Activated CD8-positive, alpha-beta memory T cell treated with anti-CD3 and anti-CD28 coated beads for 24 hours (primary cell): Measurements from ENCODE around the gene SYT2.

Source experiments
- DNase-seq: peaks from one replicate; pipeline ENCODE4 v3.0.0-alpha.2; 2020

Gene SYT2

DNA sequence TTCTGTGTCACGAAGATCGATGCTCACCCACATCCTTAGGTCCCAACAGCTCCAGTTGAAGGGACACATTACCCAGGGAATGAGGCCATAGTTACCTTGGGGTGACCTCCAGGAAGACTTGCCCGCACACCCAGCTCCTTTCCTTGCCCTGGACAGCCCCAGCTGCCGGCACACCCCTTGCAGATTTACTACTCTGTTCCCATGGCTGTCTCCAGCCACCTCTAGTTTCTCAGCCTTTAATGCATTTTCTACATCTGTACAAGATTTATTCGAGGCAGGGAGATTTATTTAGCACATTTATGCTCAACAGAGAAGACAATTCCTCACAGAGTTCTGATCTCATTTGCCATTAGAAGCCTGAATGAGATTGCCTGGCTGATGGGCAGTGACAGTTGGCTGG lies 36.7 kb downstream of the SYT2 start:
- DNase-seq = no peak

DNA sequence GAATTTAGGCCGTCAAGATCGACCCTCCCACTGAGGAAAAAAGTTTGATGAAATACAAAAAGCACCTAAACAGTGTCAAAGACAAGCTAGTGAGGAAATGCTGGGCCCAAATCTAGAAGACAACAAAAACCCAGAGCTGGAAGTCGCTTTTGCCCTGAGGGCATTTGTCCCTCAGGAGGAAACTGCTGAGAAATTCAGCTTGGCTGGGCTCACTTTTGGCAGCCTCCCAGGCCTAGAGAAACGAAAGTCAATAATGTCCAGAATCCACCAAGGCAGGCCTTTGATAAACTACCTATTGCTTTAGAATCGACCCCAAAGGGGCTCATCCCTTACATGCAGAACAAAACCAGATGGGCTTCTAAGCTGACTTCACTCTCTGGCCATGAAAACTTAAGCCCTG lies 38.9 kb downstream of the SYT2 start:
- DNase-seq = no peak

DNA sequence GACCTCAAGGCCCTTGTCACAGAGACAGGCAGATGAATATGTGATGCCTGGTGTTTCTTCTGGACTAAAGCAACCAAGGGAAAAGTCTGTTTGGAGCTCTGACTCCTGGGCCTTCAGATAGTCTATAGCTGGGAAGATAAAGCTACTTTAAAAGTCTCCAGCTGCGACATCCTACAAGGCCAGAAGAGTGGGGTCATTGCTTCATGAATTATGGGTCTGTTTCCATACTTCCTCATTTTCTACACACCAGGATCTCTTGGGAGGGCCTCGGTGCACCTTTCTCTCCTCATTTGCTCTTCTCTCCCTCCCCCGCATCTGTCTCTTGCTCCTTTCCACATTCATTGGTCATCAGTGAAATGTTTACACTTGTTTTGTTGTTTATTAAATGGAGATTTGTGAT lies 44.8 kb downstream of the SYT2 start:
- DNase-seq = no peak

DNA sequence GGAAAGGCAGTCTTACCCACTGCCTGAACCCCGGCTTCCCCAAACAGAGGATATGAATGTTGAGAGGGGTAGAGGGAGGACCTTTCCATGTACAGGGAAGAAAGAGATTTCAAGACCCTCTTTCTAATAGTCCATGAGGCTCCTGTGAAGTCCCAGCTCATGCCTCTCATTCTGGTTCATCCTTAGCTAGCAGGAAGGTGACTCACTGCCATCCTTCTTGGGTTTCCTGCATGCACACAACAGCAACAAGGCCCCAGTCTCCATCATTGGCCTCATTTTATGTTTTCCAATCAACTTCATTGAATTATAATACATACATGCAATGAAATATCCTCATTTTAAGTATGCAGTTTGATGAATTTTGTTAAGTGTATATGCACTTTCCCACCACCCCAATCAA lies 46.2 kb downstream of the SYT2 start:
- DNase-seq = no peak

DNA sequence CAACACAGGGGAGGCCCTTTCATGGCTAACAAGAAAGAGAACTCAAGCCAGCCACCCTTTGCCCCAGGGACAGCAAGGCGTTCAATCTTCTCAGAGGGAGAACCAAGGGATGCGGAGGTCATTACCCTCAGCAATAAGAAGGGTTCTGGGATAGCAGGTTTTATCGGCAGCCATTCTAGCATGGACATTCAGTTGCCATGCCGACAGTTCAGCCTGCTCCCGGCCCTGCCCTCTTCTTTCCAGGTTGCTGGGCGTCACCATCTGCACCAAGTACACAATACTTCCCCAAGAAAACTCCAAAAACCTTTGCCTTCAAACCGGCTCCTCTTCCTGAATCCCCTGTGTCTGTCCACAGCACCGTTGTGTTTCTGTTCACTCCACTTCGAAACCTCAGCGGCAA lies 47.1 kb downstream of the SYT2 start:
- DNase-seq = no peak

DNA sequence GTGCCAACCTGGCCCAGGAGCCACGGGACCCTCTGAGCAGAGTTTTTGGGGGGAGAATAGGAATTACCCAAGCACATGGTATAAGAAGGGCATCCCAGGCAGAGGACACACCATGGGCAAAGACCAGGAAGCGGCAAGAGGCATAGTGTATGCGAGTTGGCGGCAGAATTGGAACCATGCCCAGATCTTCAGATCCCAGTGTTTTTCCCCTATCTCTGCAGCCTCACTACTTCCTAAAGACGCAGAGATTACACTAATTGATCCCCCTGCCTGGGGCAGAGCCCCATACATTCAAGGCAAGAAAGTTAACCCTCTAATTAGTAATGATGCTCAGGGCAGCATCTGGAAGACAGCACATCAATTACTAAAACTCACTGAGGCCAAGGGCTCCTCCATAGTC lies 48.2 kb downstream of the SYT2 start:
- no peak for DNase-seq

DNA sequence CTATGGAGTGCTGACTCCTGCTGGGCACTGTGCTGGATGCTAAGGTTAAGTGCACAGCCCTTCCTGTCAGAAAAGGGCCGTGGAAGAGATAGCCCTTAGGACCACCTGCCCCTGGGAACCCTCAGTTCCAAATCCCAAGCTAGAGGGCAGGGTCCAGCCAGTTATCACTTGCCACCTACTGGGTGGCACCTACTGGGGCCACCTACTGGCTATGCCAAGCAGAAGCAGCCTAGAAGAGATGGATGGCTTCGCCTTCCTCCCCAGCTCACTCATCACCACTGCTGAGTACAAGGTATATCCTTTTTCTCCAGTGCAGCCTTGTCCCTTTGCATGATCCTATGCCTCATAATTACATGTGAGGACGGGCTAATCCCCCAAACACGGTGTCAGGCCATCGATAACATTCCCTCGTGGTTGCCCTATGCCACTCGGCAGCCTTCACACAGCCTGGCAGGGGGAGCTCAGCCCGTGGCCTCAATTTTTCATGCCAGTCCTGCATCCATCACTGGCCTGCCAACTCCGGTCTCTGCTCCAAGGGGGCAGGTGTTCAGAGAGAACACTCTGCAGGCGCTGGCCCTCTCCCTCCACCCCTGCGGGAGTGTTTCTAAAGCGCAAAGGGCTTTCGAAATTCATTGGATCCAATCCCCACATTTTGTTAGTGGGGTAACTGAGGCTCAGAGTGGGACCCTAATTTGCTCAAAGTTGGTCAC lies 49.0 kb downstream of the SYT2 start:
- no peak for DNase-seq

DNA sequence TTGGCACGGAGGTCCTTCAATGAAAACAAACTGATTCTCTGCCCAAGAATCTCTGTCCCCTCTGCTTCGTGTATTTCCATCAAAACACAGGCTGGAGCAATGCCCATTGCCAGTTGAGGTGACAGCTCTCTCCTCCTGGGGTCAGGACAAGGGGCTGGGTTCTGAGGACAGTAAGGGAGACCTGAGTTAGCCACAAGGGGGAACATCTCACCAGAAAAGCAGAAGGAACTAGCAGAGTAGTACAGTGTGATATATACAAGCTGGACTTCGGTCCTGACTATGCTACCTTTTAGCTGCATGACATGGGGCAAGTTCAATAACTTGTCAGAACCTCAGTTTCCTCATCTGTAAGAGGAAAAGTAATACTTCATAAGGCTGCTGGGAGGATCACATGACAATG lies 50.3 kb downstream of the SYT2 start:
- no peak for DNase-seq

DNA sequence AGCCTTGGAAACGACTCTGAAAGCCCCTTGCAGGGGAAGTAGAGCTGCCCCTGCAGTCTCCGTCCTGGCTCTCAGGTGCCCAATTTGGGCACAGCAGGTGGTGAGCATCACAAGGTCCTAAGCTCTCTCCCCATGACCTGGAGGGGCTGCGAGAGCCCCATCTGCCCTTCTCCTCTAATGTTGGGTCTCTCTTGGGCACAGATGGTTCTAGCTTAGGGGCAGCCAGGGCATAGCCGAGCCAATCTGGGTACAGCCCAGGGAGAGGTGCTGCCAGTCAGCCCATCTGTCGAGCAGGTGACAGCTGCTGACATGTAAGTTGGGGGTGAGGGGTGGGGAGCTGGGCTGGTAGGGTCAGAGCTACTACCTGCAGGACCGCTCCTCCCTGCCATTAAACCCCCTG lies 50.7 kb downstream of the SYT2 start:
- DNase-seq = no peak

DNA sequence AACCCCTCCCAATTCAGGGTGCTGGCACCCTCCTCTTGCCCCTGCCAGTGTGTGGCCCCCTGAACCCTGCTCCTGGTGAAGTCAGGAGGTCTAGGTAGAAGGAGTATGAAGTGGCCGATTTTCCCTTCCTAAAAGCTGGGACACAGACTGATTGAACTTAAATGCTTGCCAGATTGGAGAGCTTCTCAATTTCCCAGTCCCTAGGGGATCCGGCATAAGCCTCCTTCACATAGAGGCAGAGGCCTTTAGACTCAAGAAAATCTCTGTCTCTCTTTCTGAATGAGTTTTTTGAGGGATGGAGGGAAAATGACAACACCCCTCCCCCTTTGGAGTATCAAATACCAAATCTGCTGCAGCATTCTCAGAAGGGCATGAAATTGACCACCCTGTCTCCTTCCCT lies 51.5 kb downstream of the SYT2 start:
- DNase-seq = no peak

DNA sequence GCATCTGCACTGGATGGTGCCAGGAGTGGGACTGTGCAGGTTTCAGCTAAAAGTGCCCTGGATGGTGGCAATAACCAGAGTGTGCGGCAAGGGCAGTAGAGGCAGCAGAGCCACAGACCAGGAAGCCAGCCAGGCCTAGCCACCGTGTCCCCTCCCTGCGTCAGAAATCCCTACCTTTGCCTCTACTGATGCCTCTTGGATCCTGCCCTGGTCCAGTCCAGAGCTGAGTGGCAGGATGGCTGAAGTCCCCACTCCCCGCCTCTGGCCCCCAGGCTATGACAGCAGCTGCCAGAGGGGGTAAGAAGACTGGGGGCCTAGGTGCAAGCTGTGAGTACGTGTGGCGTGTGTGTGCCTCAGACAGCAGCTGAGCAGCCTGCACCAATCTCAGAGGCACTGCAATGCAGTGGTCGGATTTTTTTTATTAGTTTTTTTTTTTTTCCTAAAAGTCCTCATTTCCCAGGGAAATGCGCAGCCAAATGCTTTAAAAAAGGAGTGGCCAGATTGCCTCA lies 51.9 kb downstream of the SYT2 start:
- DNase-seq = no peak

DNA sequence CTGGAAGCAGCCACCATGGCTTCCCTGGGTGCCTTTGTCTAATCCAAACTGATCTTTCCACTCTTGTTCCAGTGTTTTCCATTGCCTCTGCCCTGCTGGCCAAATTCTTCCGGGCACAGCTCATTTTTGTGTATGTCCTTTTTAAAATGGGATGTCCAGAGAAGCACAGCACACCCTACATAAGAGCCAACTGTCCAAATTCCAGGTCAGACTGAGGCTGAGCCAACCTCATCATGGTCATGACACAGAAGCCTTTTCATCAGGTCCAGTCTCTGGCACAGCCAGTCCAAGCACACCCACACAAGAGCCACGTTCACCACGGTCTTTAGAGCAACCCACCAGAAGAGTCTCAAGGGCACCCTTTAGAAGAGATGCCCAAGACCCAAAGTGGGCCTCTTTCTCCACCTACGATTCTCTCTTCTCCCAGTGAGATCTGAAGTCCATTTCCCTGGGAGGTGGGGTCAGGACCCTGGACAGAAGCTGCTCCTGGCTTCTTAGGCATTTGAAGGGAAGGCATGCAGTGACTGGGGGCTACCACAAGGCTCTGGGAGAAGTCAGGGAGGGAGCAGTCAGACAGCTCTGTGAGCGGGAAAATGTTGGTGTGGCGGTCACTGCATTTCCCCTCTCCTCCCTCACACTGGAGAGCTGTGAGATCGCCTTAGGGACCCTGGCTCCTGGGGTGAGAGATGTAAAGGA lies 53.2 kb downstream of the SYT2 start:
- no peak for DNase-seq

DNA sequence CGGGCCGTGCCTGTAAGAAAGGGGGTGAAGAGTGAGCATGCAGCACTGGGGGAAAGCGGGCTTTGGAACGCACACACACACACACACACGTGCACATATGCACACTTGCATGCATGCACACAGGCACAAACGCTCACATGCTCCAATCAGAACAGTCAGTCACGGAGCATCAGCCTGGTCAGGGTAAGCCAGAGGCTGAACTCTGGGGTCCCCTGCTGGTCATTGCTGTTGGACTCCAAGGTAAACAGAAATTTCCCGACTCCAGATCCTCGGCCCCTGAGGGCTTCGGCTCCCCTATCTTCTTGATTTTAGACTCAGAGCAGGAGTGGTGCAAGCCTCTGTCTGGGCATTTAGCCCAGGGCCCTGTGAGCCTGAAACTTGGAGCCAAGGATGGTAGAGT lies 54.2 kb downstream of the SYT2 start:
- DNase-seq = no peak

DNA sequence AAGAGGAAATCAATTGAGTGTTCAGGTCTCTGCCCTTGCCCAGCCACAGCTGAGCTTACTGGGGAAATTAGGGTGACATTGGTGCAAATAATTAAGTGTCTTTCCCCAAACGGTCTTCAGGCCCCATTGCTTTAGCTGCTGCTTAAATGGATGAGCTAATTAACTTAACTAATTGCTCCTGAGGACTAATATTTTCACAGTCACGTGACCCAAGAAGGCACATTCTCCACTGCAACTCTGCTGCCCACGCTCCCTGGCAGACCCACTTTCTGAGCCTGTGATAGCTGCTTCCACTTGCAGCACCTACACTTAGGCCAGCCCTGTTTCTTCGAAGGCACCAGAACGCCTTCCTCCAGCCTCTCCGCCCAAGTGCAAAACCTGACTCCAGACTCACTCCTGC lies 56.2 kb downstream of the SYT2 start:
- no peak for DNase-seq

DNA sequence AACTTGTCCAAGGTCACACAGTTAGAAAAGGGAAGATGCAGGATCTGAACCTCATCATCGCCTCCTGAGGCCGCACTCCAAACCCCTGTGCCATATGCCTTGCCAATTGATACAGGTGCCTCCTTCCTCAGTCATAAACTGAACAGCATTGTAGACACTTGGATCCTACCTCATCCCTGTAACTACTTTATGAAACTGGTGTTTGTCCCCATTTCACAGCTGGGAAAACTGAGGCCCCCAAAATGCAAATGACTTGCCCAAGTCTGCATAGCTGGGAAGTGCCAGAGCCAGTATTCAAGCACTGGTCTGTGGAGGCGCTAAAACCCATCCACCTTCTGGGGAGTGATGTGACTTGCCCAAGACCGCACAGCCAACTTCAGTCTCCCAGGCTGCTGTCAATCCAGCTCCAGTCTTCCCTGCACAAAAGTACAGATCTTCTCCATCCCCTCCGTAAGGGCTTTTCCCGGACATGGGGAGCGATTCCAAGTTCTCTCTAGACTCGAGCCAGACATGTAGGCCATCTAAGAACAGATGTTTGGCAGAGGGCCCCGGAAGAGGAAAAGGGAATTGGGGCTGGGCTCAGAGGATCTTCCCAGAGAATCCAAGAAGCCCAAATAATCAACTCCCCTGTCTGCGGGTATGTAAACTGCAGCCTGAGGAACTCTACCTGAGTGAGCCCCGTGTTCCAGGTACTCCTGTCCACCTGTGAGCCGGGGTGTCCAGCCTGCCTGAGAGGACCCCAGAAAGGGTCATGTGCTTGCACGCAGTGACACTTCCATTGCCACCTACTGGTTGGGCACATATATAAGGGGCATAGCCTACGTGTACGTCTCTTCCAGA lies 60.5 kb downstream of the SYT2 start:
- DNase-seq = no peak

DNA sequence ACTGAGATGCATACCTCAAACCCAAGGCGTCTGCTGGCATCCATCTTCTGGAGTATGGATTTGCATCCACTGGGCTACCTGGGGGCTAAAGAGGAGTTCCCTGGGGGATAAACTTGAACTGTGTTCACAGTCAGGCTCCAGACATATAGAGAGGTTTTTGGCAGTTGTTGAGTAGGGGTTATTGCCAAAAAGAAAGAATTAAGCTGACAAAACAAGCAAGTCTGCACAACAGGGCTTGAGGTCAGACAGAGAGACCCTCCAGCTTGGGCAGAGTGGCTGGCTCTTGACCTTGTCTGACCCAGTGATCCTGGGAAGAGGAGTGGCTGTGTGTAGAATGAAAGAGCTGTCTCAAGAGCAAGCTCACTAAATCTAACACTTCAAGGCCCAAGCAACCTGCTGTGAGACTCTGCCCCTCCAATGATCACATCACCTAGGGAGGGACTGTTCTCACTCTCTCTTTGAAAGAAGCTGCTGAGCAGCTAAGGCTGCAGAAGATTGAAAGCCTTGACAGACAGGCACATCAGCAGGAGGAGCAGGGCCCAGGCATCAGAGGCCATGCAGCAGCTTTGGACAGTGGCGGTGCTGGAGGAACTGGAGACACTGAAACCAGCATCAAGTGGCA lies 61.5 kb downstream of the SYT2 start:
- DNase-seq = no peak

DNA sequence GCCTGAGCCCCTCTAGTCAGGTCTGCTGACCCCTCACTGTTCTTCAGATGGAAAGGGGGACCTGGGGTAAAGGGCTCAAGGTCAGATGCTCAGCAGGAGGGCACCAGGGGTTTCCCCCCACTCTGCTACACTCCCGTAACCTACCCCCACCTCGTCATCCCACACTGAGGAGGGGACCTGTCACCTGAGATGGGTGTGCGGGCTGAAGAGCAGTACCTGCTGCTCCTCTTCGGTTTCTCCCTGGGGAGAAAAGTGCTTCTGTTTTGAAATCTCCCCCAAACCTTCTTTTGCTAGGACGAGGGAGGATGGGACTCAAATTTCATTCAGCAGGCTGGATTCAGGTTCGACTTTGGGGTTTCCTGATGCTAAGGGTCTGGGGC lies 65.2 kb downstream of the SYT2 start:
- DNase-seq = no peak

DNA sequence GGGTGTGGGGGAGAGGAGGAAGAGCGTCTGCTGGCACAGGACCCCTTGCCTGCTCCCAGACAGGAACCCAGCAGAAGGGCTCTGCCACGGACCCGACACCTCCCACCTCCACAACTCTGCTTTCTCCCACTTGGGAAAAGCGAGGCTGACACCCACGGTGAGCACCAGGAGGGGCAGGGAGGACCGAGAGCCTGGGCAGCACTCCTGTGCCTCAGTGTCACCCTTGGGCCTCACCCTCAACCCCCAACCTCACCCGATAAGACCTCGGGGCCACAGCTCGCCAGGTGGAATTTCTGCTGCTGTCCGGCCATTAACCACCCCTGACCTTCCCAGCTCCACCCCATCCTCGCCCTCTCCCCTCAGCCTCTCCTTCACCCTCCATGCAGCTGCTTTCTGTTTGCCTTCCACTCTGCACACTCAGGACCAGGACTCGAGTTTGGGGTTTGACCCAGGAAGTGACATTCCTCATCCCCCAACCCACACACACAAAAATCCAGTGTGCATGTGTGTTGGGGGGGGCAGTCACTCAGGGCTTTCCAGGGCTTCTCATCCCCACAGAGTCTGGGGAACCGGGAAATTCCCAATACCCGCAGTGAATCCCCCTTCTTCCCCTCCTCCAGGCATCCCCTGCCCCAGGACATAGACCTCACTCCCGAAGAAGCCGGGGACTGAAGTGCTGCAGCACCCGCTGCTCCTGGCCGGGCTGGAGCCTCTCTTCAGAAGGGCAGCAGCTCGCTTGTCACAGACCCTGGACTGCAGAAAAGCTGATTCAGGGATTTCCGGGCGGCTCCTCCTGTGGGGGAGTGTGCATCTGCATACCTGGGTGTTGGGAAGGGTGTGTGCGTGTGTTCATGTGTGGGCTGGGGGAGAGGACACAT lies 65.8 kb downstream of the SYT2 start:
- no peak for DNase-seq

DNA sequence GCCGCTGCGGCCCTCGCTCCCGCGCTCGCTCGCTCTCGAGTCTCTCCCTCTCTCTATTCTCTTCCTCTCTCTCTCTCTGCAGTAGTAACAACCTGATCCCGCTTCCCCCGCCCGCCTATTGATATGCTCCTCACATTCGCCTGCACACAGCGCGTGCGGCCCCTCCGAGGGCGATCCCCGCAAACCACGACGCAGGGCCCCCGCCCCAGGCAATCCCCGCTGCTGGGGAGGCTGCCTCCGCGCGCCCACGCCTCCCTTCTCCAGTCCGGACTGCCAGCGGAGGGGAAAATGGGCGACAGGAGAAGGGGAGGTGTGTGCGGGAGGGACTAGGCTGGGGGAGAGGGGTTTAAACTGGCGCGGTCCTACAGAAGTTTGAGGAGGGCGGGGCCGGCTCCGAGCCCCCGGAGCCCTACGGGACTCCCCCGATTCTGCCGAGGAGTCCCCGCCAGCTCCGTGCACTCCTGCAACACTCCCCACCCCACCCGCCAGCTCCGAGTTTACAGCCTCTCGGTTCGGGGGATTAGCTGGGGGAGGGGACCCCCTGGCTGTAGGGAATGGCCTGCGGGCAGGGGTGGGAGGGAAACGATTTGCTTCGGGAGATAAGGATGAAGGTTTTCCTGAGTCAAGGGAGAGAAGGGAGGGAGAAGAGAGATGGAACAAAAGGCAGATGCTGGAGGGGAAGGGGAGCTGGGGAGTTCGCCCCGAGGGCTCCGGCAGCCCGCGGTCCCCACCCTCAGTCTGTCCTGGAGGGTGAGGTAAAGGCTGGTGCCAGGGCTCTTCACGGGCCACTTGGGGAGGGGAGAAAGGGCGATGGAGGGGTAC lies 66.6 kb downstream of the SYT2 start:
- no peak for DNase-seq

DNA sequence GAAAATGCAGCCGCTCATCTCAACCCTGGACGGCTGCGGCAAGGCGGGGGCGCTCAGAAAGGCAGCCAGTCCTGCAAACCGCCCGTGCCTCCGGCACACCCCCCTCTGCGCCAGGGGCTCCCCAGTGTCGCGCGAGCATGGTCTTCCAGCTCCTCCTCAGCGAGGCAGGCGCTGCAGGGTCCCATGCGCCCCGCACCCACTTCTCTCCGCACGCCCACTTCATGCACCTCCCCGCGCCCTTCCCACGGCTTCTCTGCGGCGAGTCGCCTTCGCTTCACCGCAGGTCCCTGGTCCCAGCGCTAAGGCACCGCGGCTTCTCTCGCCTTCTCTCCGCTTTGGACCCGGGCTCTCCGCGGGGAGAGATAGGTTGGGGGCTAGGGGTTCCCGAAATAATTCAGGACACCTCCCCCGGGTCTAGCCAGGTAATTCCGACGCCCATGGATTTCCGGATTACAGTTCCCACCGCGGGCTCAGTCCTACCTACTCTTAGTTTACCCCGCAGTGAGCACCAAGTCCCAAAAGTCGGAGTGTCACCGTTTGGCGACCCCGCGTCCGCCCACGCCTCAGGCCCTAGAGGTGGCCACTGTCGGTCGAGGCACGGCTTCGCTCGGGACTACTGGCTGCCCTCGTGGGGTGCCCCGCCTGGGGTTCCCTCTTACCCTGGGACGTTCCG lies 67.5 kb downstream of the SYT2 start:
- DNase-seq = no peak

DNA sequence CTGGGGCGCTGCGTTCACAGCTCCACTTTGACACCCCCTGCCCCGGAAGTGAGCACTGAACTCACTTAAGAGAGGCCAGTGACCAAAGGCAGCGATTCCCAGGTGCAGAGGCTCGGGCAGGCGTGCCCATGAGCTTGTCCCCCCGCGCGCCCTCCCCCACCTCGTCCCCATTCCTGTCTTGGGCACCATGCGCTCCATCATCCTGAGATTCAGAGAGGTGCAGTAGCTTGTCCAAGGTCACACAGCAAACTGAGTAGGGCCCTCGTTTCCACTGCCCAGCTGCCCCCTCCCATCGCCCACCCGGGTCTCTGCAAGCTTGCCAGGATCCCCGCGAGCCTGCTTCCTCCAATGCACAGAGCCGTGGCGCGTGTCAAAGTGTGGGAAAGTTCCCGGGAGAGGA lies 68.0 kb downstream of the SYT2 start:
- DNase-seq = no peak
